OCI-LY7 (cell line): ENCODE data around the gene KCNG4.

Source experiments
- EZH2phosphoT487 ChIP-seq: fragments of 200-600 bp; sonication (generic); IDR thresholded peaks from 2 replicates; pipeline ENCODE4 v1.6.1; 2018; ENCODE audit warnings: low read depth, borderline replicate concordance, mild to moderate bottlenecking, mixed run types, antibody characterized with exemption, low read length, moderate library complexity, mixed read lengths
- TF ChIP-seq, protein P1 (sequence below): fragments of 200-600 bp; sonication (generic); conservative IDR thresholded peaks from 2 replicates; pipeline ENCODE4 v1.5.1; 2014; ENCODE audit warnings: mild to moderate bottlenecking, antibody characterized with exemption, low read length, moderate library complexity, mixed read lengths

DNA sequence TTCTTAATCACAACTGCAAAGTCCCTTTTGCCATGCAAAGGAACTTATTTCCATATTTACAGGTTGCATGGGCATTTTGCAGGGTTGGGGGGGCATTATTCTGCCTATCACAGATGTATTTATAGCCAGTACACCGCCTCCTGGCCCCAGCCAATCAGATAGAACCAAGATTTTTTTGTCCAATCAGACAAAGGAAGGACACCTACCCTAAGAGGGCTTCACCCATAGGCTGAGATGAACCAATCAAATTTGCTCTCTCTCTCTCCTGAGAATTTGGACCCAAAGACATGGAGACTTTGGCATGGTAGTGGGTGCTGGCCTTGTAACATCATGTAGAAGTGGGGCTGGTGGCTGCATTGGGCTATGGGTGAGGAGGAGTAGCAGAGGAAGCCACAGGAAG, 3.9 kb upstream of the KCNG4 start:
- TF ChIP-seq, protein P1, sequence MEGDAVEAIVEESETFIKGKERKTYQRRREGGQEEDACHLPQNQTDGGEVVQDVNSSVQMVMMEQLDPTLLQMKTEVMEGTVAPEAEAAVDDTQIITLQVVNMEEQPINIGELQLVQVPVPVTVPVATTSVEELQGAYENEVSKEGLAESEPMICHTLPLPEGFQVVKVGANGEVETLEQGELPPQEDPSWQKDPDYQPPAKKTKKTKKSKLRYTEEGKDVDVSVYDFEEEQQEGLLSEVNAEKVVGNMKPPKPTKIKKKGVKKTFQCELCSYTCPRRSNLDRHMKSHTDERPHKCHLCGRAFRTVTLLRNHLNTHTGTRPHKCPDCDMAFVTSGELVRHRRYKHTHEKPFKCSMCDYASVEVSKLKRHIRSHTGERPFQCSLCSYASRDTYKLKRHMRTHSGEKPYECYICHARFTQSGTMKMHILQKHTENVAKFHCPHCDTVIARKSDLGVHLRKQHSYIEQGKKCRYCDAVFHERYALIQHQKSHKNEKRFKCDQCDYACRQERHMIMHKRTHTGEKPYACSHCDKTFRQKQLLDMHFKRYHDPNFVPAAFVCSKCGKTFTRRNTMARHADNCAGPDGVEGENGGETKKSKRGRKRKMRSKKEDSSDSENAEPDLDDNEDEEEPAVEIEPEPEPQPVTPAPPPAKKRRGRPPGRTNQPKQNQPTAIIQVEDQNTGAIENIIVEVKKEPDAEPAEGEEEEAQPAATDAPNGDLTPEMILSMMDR, result no peak
- TF ChIP-seq EZH2phosphoT487, result no peak
